Measurements from ENCODE around the gene INHBE. TPM values are rescaled to one million over a fixed set of nuclear protein-coding genes. Genes with fewer than 3 reads are reported as not detected.
"Not testable (repeated sequence)": the region's sequence is repeated elsewhere in the genome, so short reads cannot be mapped to it uniquely, and the experiment has no call there.

INHBE gene
- total and polyA plus RNA-seq, 2 experiments from 2014 or later: 0.23 to 0.74 TPM

DNA sequence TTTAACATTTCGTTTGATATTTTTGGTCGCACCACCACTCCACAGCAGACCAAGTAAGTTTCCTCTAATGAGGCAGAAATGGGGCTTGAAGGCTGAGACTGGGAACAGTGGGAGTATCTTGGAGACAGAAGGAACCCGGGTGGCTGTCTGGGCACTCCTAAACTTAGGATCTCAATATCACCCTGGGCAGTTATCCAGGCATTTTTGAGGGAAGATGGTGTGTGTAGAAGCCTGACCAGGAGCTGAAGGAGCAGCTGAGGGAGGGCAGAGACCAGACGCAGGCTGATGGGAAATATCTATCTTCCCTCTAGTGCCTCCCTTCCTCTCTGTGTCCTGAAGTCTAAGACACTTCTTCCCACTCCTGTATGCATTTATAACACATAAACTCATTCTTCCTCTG lies 43.5 kb downstream of the INHBE start:
- Histone ChIP-seq H3K27ac (no peak overlapping the region), H3K36me3 (peaks cover 27% of the 10 kb centered on the region), H3K27me3 (no peaks in the 10 kb centered on the region), H3K4me3 (no peak overlapping the region), H3K4me1 (ENCODE audit: low read depth) (no peaks in the 10 kb centered on the region), H3K9me3 (ENCODE audit: low read depth) (no peaks in the 10 kb centered on the region)
- TF ChIP-seq, protein P1, sequence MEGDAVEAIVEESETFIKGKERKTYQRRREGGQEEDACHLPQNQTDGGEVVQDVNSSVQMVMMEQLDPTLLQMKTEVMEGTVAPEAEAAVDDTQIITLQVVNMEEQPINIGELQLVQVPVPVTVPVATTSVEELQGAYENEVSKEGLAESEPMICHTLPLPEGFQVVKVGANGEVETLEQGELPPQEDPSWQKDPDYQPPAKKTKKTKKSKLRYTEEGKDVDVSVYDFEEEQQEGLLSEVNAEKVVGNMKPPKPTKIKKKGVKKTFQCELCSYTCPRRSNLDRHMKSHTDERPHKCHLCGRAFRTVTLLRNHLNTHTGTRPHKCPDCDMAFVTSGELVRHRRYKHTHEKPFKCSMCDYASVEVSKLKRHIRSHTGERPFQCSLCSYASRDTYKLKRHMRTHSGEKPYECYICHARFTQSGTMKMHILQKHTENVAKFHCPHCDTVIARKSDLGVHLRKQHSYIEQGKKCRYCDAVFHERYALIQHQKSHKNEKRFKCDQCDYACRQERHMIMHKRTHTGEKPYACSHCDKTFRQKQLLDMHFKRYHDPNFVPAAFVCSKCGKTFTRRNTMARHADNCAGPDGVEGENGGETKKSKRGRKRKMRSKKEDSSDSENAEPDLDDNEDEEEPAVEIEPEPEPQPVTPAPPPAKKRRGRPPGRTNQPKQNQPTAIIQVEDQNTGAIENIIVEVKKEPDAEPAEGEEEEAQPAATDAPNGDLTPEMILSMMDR (IDR thresholded peaks at IDR 0.05; ENCODE audit: low read depth, low read length): no peak
- no peak for DNase-seq (ENCODE audit: low read depth in 1 of 2, low spot score in 1 of 2)

DNA sequence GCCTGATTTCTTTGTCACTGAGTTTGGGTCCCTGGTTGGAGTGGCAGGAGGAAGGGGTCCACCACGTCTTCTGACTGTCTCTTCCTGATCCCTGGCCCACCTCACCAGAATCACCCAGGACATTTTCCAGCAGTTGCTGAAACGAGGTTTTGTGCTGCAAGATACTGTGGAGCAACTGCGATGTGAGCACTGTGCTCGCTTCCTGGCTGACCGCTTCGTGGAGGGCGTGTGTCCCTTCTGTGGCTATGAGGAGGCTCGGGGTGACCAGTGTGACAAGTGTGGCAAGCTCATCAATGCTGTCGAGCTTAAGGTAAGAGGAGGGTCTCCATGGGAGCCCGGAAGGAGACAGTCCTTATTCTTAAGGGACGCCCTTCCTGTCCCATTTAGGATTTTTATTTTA lies 45.1 kb downstream of the INHBE start:
- H3K27ac ChIP-seq: no peak overlapping the region
- TF ChIP-seq, protein P1 (IDR thresholded peaks at IDR 0.05; ENCODE audit: low read depth, low read length): no peak
- DNase-seq (ENCODE audit: low read depth in 1 of 2, low spot score in 1 of 2): no peak
- H3K36me3 ChIP-seq: peaks cover 34% of the 10 kb centered on the region
- no peak overlapping the region for H3K4me3 ChIP-seq
- H3K9me3 ChIP-seq (ENCODE audit: low read depth): no peaks in the 10 kb centered on the region
- no peaks in the 10 kb centered on the region for H3K4me1 ChIP-seq (ENCODE audit: low read depth)
- no peaks in the 10 kb centered on the region for H3K27me3 ChIP-seq

DNA sequence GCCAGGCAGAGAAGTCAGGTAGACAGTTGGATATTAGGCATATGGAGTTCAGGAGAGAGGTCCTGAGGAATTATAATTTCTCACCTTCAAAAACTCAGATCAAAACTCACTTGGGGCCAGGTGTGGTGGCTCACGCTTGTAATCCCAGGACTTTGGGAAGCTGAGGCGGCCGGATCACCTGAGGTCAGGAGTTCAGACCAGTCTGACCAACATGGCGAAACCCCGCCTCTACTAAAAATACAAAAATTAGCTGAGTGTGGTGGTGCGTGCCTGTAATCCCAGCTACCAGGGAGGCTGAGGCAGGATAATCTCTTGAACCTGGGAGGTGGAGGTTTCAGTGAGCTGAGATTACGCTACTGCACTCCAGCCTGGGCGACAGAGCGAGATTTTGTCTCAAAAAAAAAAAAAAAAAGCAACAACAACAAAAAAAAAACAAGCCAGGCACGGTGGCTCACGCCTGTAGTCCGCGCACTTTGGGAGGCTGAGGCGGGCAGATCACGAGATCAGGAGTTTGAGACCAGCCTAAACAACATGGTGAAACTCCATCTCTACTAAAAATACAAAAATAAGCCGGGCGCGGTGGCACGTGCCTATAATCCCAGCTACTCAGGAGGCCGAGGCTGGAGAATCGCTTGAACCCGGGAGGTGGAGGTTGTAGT lies 47.3 kb downstream of the INHBE start:
- DNase-seq (ENCODE audit: low read depth in 1 of 2, low spot score in 1 of 2); H3K4me1 ChIP-seq (ENCODE audit: low read depth); H3K27ac ChIP-seq; H3K27me3 ChIP-seq; H3K9me3 ChIP-seq (ENCODE audit: low read depth); H3K4me3 ChIP-seq: not testable (repeated sequence)
- peaks cover 47% of the 10 kb centered on the region for H3K36me3 ChIP-seq

DNA sequence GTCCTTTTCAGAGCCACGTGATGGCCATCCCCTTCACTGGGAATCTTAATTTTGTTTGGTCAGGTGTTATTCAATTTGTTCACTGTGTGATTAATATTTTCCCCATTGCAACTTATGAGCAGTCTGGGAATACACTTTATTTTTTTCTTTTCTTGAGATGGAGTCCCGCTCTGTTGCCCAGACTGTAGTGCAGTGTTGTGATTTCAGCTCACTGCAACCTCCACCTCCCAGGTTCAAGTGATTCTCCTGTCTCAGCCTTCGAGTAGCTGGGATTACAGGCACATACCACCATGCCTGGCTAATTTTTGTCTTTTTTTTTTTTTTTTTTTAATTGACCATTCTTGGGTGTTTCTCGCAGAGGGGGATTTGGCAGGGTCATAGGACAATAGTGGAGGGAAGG lies 51.4 kb downstream of the INHBE start:
- H3K4me1 ChIP-seq (ENCODE audit: low read depth); H3K27ac ChIP-seq; H3K27me3 ChIP-seq; H3K4me3 ChIP-seq; DNase-seq (ENCODE audit: low read depth in 1 of 2, low spot score in 1 of 2); H3K9me3 ChIP-seq (ENCODE audit: low read depth): not testable (repeated sequence)
- peaks cover 43% of the 10 kb centered on the region for H3K36me3 ChIP-seq

Other genes with a start within 250 kb of the INHBE start
- 0.80 and 1.1 TPM in 2 replicates for gene NXPH4, start 238.5 kb upstream of the INHBE start, total RNA-seq
- 0.27 and 0.61 TPM in 2 replicates for gene NXPH4, start 238.5 kb upstream of the INHBE start, polyA plus RNA-seq
- 94.0 and 110 TPM in 2 replicates for gene SHMT2, start 225.6 kb upstream of the INHBE start, total RNA-seq
- 59.9 and 64.7 TPM in 2 replicates for gene SHMT2, start 225.6 kb upstream of the INHBE start, polyA plus RNA-seq
- gene STAC3, start 204.1 kb upstream of the INHBE start, total RNA-seq: 15.3 and 28.4 TPM in 2 replicates
- 5.4 and 6.6 TPM in 2 replicates for gene STAC3, start 204.1 kb upstream of the INHBE start, polyA plus RNA-seq
- gene R3HDM2, start 24.3 kb upstream of the INHBE start, total RNA-seq: 27.4 and 59.9 TPM in 2 replicates
- 23.3 and 41.8 TPM in 2 replicates for gene R3HDM2, start 24.3 kb upstream of the INHBE start, polyA plus RNA-seq
- gene INHBC, start 20.5 kb upstream of the INHBE start, total RNA-seq: 0.21 TPM in 1 of 2 replicates, not detected in the other
- gene INHBC, start 20.5 kb upstream of the INHBE start, polyA plus RNA-seq: 0.11 TPM in 1 of 2 replicates, not detected in the other
- 0.67 and 7.3 TPM in 2 replicates for gene GLI1, start 4.5 kb downstream of the INHBE start, total RNA-seq
- 0.79 TPM in 1 of 2 replicates, not detected in the other for gene GLI1, start 4.5 kb downstream of the INHBE start, polyA plus RNA-seq
- gene ARHGAP9, start 24.6 kb downstream of the INHBE start, total RNA-seq: 0.07 and 2.3 TPM in 2 replicates
- 0.61 TPM in 1 of 2 replicates, not detected in the other for gene ARHGAP9, start 24.6 kb downstream of the INHBE start, polyA plus RNA-seq
- gene MARS1, start 32.8 kb downstream of the INHBE start, total RNA-seq: 76.7 and 333 TPM in 2 replicates
- gene MARS1, start 32.8 kb downstream of the INHBE start, polyA plus RNA-seq: 153 and 190 TPM in 2 replicates
- gene DDIT3, start 65.2 kb downstream of the INHBE start, total RNA-seq: 30.2 and 44.2 TPM in 2 replicates
- 33.8 and 51.3 TPM in 2 replicates for gene DDIT3, start 65.2 kb downstream of the INHBE start, polyA plus RNA-seq
- gene MBD6, start 67.5 kb downstream of the INHBE start, total RNA-seq: 13.8 and 14.1 TPM in 2 replicates
- 22.8 and 36.9 TPM in 2 replicates for gene MBD6, start 67.5 kb downstream of the INHBE start, polyA plus RNA-seq
- 210 and 230 TPM in 2 replicates for gene DCTN2, start 91.9 kb downstream of the INHBE start, total RNA-seq
- 156 and 157 TPM in 2 replicates for gene DCTN2, start 91.9 kb downstream of the INHBE start, polyA plus RNA-seq
- 0.36 and 0.49 TPM in 2 replicates for gene KIF5A, start 94.7 kb downstream of the INHBE start, total RNA-seq
- gene KIF5A, start 94.7 kb downstream of the INHBE start, polyA plus RNA-seq: 0.05 and 0.11 TPM in 2 replicates
- 15.1 and 23.5 TPM in 2 replicates for gene PIP4K2C, start 135.9 kb downstream of the INHBE start, total RNA-seq
- gene PIP4K2C, start 135.9 kb downstream of the INHBE start, polyA plus RNA-seq: 20.4 and 25.5 TPM in 2 replicates
- gene DTX3, start 149.5 kb downstream of the INHBE start, total RNA-seq: 52.1 and 59.0 TPM in 2 replicates
- gene DTX3, start 149.5 kb downstream of the INHBE start, polyA plus RNA-seq: 44.5 and 46.6 TPM in 2 replicates
- gene ARHGEF25, start 156.1 kb downstream of the INHBE start, total RNA-seq: 22.3 and 38.6 TPM in 2 replicates
- gene ARHGEF25, start 156.1 kb downstream of the INHBE start, polyA plus RNA-seq: 2.0 and 3.5 TPM in 2 replicates
- gene B4GALNT1, start 177.9 kb downstream of the INHBE start, total RNA-seq: 0.32 TPM in 1 of 2 replicates, not detected in the other
- 0.29 TPM in 1 of 2 replicates, not detected in the other for gene B4GALNT1, start 177.9 kb downstream of the INHBE start, polyA plus RNA-seq
- 182 and 202 TPM in 2 replicates for gene OS9, start 238.8 kb downstream of the INHBE start, total RNA-seq
- 122 and 134 TPM in 2 replicates for gene OS9, start 238.8 kb downstream of the INHBE start, polyA plus RNA-seq